HG03139 (cell line): ENCODE data around the gene ABTB2.

ENCODE experiments used
- ATAC-seq: cut with Tn5 transposase; IDR thresholded peaks from one replicate; pipeline ENCODE4 v1.9.1; 2021; ENCODE audit not compliant: unreplicated experiment

Gene ABTB2

GRCh38 chr11:34155757-34156062 is 202.1 kb downstream of the ABTB2 start:
- ATAC-seq: no peak

- no peak for ATAC-seq
Observed at GRCh38 chr11:34155057-34155756, 202.6 kb downstream of the ABTB2 start.

GRCh38 chr11:34154059-34154875 is 203.5 kb downstream of the ABTB2 start:
- ATAC-seq: peak; percentile 75

DNA sequence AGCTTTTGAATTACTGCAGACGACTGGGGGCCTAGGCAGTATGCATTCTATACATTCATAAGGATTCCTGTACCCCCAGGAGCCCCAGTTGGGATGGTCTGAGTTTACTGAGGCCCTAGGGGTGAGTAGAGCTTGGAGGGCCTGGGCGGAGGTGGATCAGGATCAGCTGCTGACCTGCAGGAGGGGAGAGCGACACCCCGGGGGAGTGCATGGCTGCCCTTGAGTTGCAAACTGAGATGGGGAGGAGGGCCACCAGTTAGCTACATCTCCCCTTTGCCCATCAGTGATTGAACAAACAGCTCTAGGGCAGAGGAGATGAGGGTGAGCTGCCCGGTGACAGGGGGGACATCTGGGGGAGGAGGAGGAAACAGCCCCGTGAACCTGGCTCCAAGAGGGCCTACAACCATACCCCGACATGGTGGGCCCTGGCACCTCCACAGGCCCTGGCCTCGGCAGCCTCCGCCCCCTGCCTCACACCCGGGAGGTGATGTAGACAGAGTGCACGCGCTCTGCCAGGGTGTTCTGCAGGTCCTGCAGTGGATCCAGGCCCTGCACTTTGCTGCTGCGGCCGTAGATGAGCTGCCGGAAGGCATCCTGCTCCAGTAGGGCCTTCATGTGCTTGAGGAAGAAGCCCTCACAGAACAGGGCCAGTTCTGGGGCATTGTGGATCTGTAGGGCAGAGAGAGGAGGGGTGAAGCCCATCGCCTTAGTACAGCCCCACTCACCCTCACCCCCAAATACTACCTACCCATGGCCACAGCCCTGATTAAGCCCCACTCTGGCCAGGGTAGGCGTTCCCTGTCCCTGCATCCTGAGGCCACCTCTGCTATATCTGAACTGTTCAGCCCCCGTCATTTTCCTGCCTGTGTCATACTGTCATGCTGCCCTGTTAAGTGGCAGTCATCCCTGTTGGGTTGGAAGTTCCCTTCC is 205.6 kb downstream of the ABTB2 start:
- ATAC-seq: no peak

- ATAC-seq: no peak
Observed at GRCh38 chr11:34151166-34151565, 206.6 kb downstream of the ABTB2 start.

GRCh38 chr11:34150494-34151151 is 207.2 kb downstream of the ABTB2 start:
- ATAC-seq: no peak

GRCh38 chr11:34149786-34150185 is 208.0 kb downstream of the ABTB2 start:
- no peak for ATAC-seq

GRCh38 chr11:34149274-34149673 is 208.5 kb downstream of the ABTB2 start:
- ATAC-seq: no peak

DNA sequence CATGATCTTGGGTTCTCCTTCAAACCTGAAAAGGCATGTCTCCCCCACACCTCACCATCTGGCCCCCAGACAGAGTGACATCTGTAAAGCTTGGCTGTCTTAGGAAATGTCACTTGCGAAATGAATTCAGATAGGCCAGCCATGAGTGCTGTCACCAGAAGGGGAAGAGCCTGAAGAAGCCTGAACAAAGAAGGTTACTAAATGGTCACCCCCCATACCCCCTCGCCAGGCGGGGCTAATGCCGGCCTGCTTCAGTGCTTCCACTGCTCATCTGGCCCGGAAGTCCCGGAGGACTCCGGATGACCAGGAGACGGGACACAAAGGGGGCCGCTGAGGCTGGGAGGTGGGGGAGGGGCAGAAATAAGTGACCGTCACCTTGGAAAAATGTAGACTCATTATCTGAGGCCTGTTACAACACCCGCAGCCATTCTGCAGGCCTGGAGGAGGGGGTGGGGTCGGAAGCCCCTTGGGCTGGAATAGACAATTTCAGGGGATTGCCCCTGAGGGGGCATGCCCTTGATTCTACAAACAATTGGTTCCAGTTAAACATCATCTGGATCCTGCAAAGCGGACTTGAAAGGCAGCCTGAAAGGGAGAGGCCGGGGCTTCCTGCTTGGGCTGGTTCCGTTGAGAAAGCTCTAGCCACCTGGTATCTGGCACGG is 209.2 kb downstream of the ABTB2 start:
- ATAC-seq: no peak

GRCh38 chr11:34147581-34147980 is 210.2 kb downstream of the ABTB2 start:
- ATAC-seq: no peak

DNA sequence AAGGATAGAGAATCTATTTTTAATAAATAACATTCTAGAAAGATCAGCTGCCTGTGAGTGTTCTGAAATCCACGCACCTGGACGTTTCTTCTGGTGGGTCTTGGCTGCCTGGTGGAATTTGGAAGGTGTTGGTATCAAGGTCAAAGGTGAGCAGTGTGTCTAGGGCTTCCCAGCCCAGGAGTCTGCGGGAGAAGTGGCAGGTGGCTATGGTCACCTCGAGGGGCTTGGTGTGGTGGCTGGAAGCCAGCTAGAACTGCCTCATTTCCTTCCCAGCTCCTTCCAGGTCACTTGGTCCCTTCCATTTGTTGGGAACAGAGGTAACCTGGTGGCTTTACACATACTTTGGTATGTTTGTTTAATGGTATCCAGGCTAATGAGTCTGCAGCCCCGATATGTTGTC is 210.9 kb downstream of the ABTB2 start:
- no peak for ATAC-seq

DNA sequence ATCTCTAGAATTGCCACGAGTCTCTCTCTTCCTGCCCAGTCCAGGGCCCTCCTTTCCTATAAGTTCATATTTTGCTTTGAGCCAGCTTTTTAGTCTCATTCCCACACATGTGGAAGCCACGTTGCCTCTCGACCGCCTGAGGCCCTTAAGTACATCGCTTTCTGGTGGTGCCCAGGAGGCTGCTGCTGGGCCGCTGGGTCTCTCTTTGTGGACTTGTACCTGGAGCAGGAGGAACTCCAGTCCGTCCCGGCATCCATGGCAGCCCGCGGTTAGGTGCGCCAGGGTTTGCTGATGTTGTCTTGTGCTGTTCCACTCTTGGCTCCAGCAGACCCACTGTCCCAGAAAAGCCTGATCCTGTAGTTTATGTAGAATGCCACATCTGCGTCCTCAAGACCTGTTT is 211.4 kb downstream of the ABTB2 start:
- no peak for ATAC-seq

GRCh38 chr11:34145847-34146381 is 211.9 kb downstream of the ABTB2 start:
- no peak for ATAC-seq

- no peak for ATAC-seq
Observed at GRCh38 chr11:34145073-34145472, 212.7 kb downstream of the ABTB2 start.

GRCh38 chr11:34143048-34143447 is 214.8 kb downstream of the ABTB2 start:
- ATAC-seq: no peak

DNA sequence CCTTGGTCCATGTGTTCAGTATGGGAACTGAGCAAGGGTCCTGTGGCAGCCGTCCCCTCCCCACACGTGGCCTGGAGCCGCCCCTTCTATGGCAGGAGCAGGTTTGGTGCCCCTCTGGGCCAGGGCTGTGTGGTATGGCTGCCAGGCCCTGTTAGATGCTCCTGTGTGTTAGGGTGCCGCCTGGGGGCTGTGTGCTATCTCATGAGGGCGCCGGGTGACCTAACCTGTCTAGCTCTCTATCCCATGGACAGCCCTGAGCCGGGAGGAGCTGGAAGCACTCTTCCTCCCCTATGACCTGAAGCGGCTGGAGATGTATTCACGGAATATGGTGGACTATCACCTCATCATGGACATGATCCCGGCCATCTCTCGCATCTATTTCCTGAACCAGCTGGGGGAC is 217.7 kb downstream of the ABTB2 start:
- ATAC-seq: no peak

- ATAC-seq: no peak
Observed at GRCh38 chr11:34139346-34139745, 218.5 kb downstream of the ABTB2 start.

DNA sequence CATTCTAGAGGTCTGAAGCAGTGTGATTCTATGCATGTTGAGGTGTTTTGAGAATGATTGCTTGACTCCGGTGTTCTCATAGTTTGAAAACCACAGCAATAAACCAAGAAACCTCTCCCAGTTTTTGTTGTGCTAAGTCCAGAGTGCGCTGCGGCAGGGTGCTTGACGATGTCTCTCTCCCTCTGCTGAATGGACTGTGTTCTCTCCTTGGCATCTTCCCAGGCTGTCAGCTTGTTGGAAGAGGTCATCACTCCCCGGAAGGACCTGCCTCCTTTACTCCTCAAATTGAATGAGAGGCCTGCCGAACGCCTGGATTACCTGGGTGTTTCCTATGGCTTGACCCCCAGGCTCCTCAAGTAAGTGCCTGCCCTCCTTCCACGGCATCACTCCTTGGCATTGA is 221.4 kb downstream of the ABTB2 start:
- no peak for ATAC-seq

- no peak for ATAC-seq
Observed at GRCh38 chr11:34135439-34135838, 222.4 kb downstream of the ABTB2 start.

GRCh38 chr11:34134765-34135164 is 223.0 kb downstream of the ABTB2 start:
- ATAC-seq: no peak
